NT2/D1 (cell line): ENCODE measurements around the gene CHRNE.

Experiments used
- SUZ12 ChIP-seq: IDR thresholded peaks from 2 replicates; pipeline ENCODE4 v1.6.1; 2011; ENCODE audit not compliant: insufficient read length, insufficient read depth; ENCODE audit errors: extremely low read depth
- YY1 ChIP-seq: IDR thresholded peaks from 2 replicates; pipeline ENCODE4 v1.6.1; 2011; ENCODE audit not compliant: insufficient read length, insufficient read depth
- ZNF274 ChIP-seq: IDR thresholded peaks from 2 replicates; pipeline ENCODE4 v1.6.1; 2011; ENCODE audit warnings: mild to moderate bottlenecking, low read depth, low read length

GRCh38 chr17:4946312-4946976 is 43.5 kb upstream of the CHRNE start:
- TF ChIP-seq SUZ12 = no peak
- no peak for TF ChIP-seq YY1
- no peak for TF ChIP-seq ZNF274
